ENCODE measurements around the gene ZSCAN10.

DNA sequence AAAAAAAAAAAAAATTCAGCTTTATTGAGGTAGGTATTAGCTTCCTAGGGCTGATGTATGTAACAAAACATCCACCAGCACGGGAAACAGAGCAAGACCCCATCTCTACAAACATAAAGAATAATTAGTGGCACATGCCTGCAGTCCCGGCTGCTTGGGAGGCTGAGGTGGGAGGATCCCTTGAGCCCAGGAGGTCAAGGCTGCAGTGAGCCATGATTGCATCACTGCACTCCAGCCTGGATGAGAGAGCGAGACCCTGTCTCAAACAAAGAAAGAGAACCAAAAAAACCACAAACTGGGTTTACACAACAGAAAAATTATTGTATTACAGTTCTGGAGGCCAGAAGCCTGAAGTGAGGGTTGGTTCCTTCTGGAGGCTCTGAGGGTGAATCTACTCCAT is 56.7 kb downstream of the ZSCAN10 start:
- TF ChIP-seq, protein P1, sequence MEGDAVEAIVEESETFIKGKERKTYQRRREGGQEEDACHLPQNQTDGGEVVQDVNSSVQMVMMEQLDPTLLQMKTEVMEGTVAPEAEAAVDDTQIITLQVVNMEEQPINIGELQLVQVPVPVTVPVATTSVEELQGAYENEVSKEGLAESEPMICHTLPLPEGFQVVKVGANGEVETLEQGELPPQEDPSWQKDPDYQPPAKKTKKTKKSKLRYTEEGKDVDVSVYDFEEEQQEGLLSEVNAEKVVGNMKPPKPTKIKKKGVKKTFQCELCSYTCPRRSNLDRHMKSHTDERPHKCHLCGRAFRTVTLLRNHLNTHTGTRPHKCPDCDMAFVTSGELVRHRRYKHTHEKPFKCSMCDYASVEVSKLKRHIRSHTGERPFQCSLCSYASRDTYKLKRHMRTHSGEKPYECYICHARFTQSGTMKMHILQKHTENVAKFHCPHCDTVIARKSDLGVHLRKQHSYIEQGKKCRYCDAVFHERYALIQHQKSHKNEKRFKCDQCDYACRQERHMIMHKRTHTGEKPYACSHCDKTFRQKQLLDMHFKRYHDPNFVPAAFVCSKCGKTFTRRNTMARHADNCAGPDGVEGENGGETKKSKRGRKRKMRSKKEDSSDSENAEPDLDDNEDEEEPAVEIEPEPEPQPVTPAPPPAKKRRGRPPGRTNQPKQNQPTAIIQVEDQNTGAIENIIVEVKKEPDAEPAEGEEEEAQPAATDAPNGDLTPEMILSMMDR (IDR thresholded peaks at IDR 0.05; ENCODE audit: low read length): no peak
- no peak for TF ChIP-seq EZH2 (optimal IDR thresholded peaks at IDR 0.05; ENCODE audit: low read depth, low read length)
- no peak for TF ChIP-seq EZH2phosphoT487 (IDR thresholded peaks at IDR 0.05; ENCODE audit: low read length)

Data from MM.1S (cell line).